Putamen (tissue), 1 donor: ENCODE measurements around the gene OTX2.

Experiments
- DNase-seq: peaks from one replicate; pipeline ENCODE4 v3.0.0-alpha.2; 2016; ENCODE audit warnings: low spot score

OTX2 gene

DNA sequence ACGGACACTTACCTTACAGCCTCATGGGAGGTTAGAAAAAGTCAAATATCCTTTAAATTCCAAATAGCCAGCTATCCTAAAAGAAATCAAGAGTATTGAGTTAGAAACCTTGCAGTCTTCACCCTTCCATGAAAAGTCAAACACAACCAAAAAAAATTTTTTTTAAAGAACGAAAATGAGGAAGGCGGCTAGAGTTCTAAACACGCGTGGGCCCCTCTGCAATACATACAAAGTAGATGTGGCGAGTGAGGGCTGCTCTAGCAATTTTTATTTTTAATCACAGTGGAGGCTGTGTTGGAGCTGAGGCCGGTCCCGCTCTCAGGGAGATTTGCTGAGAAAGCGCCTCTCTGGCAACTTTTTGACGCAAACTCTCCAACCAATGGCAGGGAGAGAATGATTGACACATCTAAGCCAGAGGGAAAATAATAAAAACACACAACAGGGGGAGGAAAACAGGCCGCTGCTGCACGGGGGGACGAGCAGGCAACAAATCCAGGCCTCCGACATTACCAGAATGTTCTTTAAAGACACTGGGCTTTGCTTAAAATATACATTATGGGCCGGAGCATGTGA, at the start of gene OTX2:
TSS of gene OTX2 (minus strand) at position 333 of the 573 bp plus-strand sequence. CDS start 5,023 bp downstream, outside the sequence.
- DNase-seq, result no peak

- DNase-seq, result no peak
Measured at GRCh38 chr14:56858422-56858821, 48.1 kb upstream of the OTX2 start.

GRCh38 chr14:56857216-56857615, 46.9 kb upstream of the OTX2 start:
- no peak for DNase-seq

GRCh38 chr14:56855891-56856461, 45.7 kb upstream of the OTX2 start:
- peak; percentile 12 for DNase-seq

GRCh38 chr14:56854325-56854724, 44.0 kb upstream of the OTX2 start:
- no peak for DNase-seq

DNA sequence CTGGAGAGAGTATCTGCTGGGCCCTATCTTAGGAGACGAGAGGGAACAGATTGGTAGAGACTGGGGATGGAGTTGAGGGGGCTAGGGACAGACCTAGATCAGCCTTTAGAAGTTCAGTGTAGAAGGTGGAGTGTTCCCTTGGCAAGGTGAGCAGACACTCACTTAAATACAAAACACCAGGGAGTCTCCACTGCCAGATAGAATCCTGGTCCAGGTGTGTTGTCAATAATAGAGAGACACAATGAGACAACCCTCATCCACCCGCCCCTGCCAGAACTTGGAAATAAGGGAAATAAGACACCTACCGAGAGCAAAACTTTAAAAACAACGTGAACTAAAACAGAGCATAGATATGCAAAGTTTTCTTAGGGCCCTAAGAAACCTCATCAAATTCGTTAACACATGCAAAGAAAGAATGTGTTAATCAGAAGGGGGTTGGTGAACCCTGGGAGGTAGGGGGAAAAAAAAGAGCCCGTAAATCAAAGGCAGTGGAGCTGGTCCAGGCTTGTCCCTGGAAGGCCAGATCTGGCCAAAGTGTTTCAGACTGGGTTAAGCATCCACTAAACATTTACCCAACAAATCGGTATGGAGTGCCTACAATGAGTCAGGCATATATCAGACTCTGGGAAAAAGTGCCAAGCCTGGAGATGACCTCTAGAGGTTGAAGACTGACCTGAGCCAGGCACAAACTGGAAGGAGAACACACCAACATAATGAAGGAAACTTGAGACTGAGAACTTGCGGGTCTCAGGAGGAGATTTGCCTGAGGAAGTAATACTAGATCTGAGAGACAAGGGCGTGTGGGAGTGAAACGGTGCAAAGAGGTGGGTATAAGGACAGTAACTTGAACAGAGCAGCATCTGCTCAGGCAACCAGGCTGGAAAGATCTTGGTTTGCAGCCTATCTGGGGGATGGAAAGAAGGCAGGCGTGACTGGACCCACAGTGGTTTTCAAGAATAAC, 37.0 kb upstream of the OTX2 start:
- DNase-seq, result no peak

DNA sequence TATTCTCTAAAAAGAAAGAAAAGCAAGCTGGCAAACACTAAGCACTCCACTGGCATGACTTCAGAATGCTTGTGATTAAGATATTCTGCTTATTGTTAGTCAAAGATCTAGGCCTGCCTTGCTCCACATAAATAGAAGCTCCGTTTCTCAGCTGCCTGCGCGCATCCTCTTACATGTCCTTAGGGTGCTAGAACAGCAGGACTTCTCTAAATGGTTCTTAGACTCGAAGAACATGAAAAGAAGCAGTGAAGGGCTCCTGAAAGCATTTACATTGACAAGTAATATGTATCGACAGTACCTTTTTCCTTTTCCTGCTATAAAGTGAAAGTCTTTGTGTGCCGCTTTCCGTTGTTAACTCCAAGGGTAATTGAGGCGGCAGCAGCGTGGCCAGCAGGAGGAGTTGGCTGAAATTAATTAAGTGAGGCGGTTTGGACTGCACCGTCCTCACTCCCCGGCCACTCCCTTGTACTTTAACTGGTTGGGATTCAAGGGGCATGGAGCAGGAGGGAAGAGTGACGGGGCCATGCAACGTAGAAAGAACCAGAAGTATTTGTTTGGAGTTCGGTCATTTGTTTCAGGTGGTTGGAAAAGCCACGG, 34.2 kb upstream of the OTX2 start:
- no peak for DNase-seq

- no peak for DNase-seq
Measured at GRCh38 chr14:56841611-56842010, 31.3 kb upstream of the OTX2 start.

DNA sequence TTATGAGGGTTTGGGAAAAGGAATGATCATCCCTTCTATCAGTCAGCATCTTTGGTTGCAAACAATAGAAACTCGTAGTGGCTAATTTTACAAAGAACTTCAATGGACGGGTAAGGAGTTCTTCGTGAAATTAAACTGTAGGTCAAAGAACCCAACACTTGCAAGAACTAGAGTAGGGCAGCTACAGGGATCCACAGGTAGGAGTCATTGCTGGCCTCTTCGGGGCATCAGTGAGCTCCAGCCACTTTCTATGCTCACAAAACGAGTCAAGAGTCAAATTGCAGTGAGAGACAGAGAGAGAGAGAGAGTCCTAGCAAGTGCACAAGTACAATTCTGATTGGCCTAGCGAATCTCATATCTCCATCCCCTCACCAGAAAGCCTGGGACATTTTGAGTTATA, 29.9 kb upstream of the OTX2 start:
- no peak for DNase-seq

DNA sequence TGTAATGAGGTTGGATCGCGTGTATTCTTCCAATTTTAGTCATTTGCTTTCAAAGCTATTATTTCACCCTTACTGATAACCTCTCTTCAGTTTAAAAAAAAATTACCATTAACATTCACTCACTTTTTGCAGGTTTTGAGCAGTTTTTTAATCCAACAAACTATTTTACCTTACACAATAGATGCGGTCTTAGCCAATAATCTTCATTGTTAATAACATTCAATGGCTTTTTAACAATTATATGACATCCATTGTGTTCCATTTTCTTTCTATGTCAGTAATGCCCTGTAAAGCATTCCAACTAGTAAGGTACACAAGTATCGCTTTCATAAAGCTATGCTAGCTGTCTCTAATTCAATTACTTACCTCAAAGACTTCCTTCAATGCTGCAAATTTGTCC, 18.9 kb upstream of the OTX2 start:
- no peak for DNase-seq

- DNase-seq, result no peak
Measured at GRCh38 chr14:56826214-56826613, 15.9 kb upstream of the OTX2 start.

- no peak for DNase-seq
Measured at GRCh38 chr14:56821805-56822610, 11.7 kb upstream of the OTX2 start.

GRCh38 chr14:56821177-56821576, 10.9 kb upstream of the OTX2 start:
- no peak for DNase-seq

DNA sequence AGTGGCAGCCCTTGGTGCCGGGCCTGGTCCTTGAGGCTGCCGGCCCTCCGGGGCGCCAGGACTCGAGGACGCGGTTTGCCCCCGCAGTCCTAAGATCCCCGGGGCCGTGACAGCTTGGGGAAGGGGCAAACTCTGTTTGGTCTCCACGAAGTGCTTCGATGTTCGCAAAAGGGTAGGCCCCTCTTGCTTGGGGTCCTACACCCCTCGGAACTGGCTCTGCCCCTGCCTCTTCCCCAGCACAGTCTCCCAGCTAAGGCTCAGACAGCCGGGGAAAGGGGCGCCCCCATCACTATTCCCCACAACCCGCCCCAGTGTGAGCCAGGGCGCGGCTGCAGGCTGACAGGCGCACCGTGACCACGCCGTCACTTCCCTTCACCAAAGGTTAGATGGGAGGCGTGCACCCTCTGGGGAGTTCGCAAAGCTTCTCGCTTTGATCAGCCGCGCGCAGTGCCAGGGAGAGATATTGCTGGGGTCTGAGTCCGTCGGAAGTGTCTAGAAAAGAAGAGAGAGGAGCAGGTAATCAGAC, 7.2 kb upstream of the OTX2 start:
- no peak for DNase-seq

- DNase-seq, result no peak
Measured at GRCh38 chr14:56816574-56817391, 6.5 kb upstream of the OTX2 start.

DNA sequence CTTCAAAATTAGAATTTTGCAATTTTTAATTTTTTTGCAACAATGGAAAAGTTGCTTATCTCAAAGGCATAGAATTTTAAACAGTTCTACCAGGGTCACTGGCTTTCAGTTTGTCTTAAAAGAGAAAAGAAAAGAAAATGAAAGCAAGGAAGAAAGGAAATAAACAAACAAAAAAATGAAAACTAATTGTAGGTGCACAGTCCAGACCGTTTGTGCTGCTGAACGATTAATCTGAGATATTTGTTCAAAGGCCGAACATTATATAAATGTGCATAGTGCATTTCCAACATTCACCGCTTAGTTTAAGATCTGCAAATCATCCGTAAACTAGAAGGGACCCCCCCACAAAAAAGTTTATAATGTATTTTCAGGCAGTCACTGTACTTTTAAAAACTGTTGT, 5.5 kb upstream of the OTX2 start:
- DNase-seq, result no peak

- DNase-seq, result no peak
Measured at GRCh38 chr14:56814969-56815700, 4.9 kb upstream of the OTX2 start.

DNA sequence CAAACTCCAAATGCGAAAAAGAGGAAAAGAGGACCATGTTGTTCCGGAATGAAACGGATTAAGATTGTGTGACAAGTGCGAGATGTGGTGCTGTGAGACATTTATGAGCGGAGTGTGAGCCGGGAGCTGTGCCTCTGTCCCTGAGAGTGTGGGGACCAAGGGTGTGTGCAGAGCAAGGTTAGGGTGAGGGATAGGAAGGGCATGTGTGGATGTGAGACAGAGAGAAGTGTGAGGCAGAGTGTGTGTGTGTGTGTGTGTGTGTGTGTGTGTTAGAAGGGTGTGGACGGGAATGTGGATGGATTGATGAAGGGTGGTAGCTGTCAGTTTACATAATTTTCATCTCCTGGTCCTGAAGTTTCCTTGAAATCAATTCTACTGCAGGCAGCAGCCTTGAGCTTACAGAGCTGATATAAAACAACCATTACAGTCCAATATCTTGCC, 4.3 kb upstream of the OTX2 start:
- DNase-seq, result no peak

- DNase-seq, result no peak
Measured at GRCh38 chr14:56813143-56813551, 2.9 kb upstream of the OTX2 start.
